GM18873 (cell line): ENCODE measurements around the gene SP100.
"Not testable (repeated sequence)": the region's sequence is repeated elsewhere in the genome, so short reads cannot be mapped to it uniquely, and the experiment has no call there.

Source experiments
- ATAC-seq: cut with Tn5 transposase; IDR thresholded peaks from one replicate; pipeline ENCODE4 v1.9.1; 2021; ENCODE audit warnings: mild to moderate bottlenecking, moderate library complexity, moderate number of reproducible peaks; ENCODE audit not compliant: unreplicated experiment, low FRiP score

The SP100 gene

GRCh38 chr2:230416061-230416721 is at the start of gene SP100:
Gene SP100, plus strand, starts transcription at chr2:230416201. Its CDS starts 96 bp downstream, at chr2:230416297.
- ATAC-seq, result peak; percentile 68

GRCh38 chr2:230382108-230382507 is 33.9 kb upstream of the SP100 start:
- ATAC-seq, result no peak

- ATAC-seq, result no peak
Observed at GRCh38 chr2:230383453-230383852, 32.5 kb upstream of the SP100 start.

- no peak for ATAC-seq
Observed at GRCh38 chr2:230384986-230385385, 31.0 kb upstream of the SP100 start.

- no peak for ATAC-seq
Observed at GRCh38 chr2:230394301-230394700, 21.7 kb upstream of the SP100 start.

GRCh38 chr2:230398698-230399097 is 17.3 kb upstream of the SP100 start:
- ATAC-seq, result not testable (repeated sequence)

- ATAC-seq, result no peak
Observed at GRCh38 chr2:230400041-230400440, 16.0 kb upstream of the SP100 start.

- no peak for ATAC-seq
Observed at GRCh38 chr2:230400454-230400853, 15.5 kb upstream of the SP100 start.

GRCh38 chr2:230401026-230401425 is 15.0 kb upstream of the SP100 start:
- not testable (repeated sequence) for ATAC-seq

GRCh38 chr2:230403746-230404145 is 12.3 kb upstream of the SP100 start:
- ATAC-seq, result no peak

GRCh38 chr2:230405824-230406223 is 10.2 kb upstream of the SP100 start:
- no peak for ATAC-seq

- ATAC-seq, result no peak
Observed at GRCh38 chr2:230408244-230408842, 7.7 kb upstream of the SP100 start.

- not testable (repeated sequence) for ATAC-seq
Observed at GRCh38 chr2:230409316-230409715, 6.7 kb upstream of the SP100 start.

GRCh38 chr2:230410263-230410662 is 5.7 kb upstream of the SP100 start:
- ATAC-seq, result no peak

GRCh38 chr2:230410861-230411569 is 5.0 kb upstream of the SP100 start:
- ATAC-seq, result no peak

- peak; percentile 38 for ATAC-seq
Observed at GRCh38 chr2:230411570-230412370, 4.2 kb upstream of the SP100 start.

GRCh38 chr2:230412371-230412711 is 3.7 kb upstream of the SP100 start:
- ATAC-seq, result no peak

GRCh38 chr2:230412846-230413245 is 3.2 kb upstream of the SP100 start:
- no peak for ATAC-seq

- no peak for ATAC-seq
Observed at GRCh38 chr2:230413479-230413878, 2.5 kb upstream of the SP100 start.

- no peak for ATAC-seq
Observed at GRCh38 chr2:230414302-230414701, 1.7 kb upstream of the SP100 start.

- no peak for ATAC-seq
Observed at GRCh38 chr2:230417436-230417835, 1.4 kb downstream of the SP100 start.
